Naive thymus-derived CD4-positive, alpha-beta T cell (primary cell): Measurements from ENCODE around the gene CISTR. TPM values are rescaled to one million over a fixed set of nuclear protein-coding genes. Genes with fewer than 3 reads are reported as not detected.

Source experiments
- ATAC-seq: fragments of 150-1000 bp; cut with Tn5 transposase; 2 replicates; pipeline ENCODE4 v1.10.0; 2021; ENCODE audit warnings: mild to moderate bottlenecking, moderate library complexity
- CTCF ChIA-PET: fragments of 350-600 bp; sonication (Branson Sonifier 250); formaldehyde crosslinking; loops from one replicate; lab custom pipeline; 2021; ENCODE audit warnings: antibody characterized with exemption; lab: Charles Lee
- POLR2A ChIA-PET: fragments of 350-600 bp; sonication (Branson Sonifier 250); formaldehyde crosslinking; loops from one replicate; lab custom pipeline; 2021; ENCODE audit warnings: antibody characterized with exemption, inconsistent platforms; lab: Charles Lee
- DNase-seq, 9 donors: peaks; one replicate each; pipeline versions ENCODE4 v3.0.0 to v3.0.0-alpha.2; 2020 to 2022; ENCODE audit warnings: mixed read lengths in 1 of 9
- H3K27ac ChIP-seq: one replicate; pipeline ENCODE4 v1.7.0; 2013; ENCODE audit warnings: mild to moderate bottlenecking, low read depth, low read length, moderate library complexity
- H3K27me3 ChIP-seq, 2 donors: one replicate each; pipeline ENCODE4 v1.7.0; 2013; ENCODE audit warnings: low read length in 2 of 2, mild to moderate bottlenecking in 2 of 2, moderate library complexity in 2 of 2; ENCODE audit not compliant: control insufficient read depth in 2 of 2, insufficient read depth in 2 of 2
- H3K36me3 ChIP-seq, 3 experiments: 1 replicate in 2 of 3; 2 replicates in 1 of 3; pipeline ENCODE4 v1.7.0; 2013; ENCODE audit warnings: low read length in 3 of 3, mild to moderate bottlenecking in 3 of 3, moderate library complexity in 1 of 3; ENCODE audit not compliant: insufficient read depth in 3 of 3, control insufficient read depth in 2 of 3
- H3K4me1 ChIP-seq, 2 donors: one replicate each; pipeline ENCODE4 v1.7.0; 2013; ENCODE audit warnings: low read length in 2 of 2, mild to moderate bottlenecking in 2 of 2, moderate library complexity in 1 of 2; ENCODE audit not compliant: control insufficient read depth in 2 of 2, insufficient read depth in 2 of 2
- H3K4me3 ChIP-seq: 2 replicates; pipeline ENCODE4 v1.7.0; 2013; ENCODE audit warnings: mild to moderate bottlenecking, low read length
- H3K9me3 ChIP-seq, 3 experiments: 1 replicate in 2 of 3; 2 replicates in 1 of 3; pipeline ENCODE4 v1.7.0; 2013; ENCODE audit warnings: low read length in 3 of 3; ENCODE audit not compliant: control insufficient read depth in 2 of 3
- H3K27ac Mint-ChIP-seq, 9 donors: one replicate each; pipeline ENCODE4 v1.8.0; 2020 to 2022; ENCODE audit warnings: mixed read lengths in 9 of 9, mild to moderate bottlenecking in 8 of 9, moderate library complexity in 5 of 9, inconsistent platforms in 2 of 9
- H3K27me3 Mint-ChIP-seq, 5 donors: one replicate each; pipeline ENCODE4 v1.8.0; 2021 to 2022; ENCODE audit warnings: mixed read lengths in 5 of 5, mild to moderate bottlenecking in 1 of 5
- H3K36me3 Mint-ChIP-seq, 5 donors: one replicate each; pipeline ENCODE4 v1.8.0; 2020 to 2022; ENCODE audit warnings: mixed read lengths in 5 of 5, mild to moderate bottlenecking in 3 of 5, inconsistent platforms in 1 of 5
- H3K4me1 Mint-ChIP-seq, 7 donors: one replicate each; pipeline ENCODE4 v1.8.0; 2020 to 2022; ENCODE audit warnings: mixed read lengths in 7 of 7, mild to moderate bottlenecking in 3 of 7, inconsistent platforms in 1 of 7
- H3K4me3 Mint-ChIP-seq, 10 donors: one replicate each; pipeline ENCODE4 v1.8.0; 2020 to 2022; ENCODE audit warnings: mild to moderate bottlenecking in 10 of 10, mixed read lengths in 10 of 10, moderate library complexity in 6 of 10, inconsistent platforms in 2 of 10
- H3K9me3 Mint-ChIP-seq, 11 donors: one replicate each; pipeline ENCODE4 v1.8.0; 2020 to 2022; ENCODE audit warnings: mixed read lengths in 11 of 11, mild to moderate bottlenecking in 4 of 11, inconsistent platforms in 1 of 11, moderate library complexity in 1 of 11
- intact Hi-C, 2 donors: fragments of 100-400 bp; cut with micrococcal nuclease; formaldehyde crosslinking; loops; one replicate each; pipeline ENCODE4 v1.15.1; 2023
- polyA plus RNA-seq, 2 donors: library from polyadenylated mRNA; unstranded; fragments of 300-500 nt; fragmentation: Illumina TruSeq; gene quantifications; one replicate each; pipeline ENCODE4 v1.2.3, GENCODE V29; 2021
- total RNA-seq, 6 experiments: library from RNA in 5 of 6; stranded (reverse) in 5 of 6; gene quantifications; 1 replicate in 5 of 6; 2 replicates in 1 of 6; pipeline ENCODE4 v1.2.3 and lab custom pipeline; 2021 to 2026

CISTR gene
- total and polyA plus RNA-seq, 7 experiments from 2014 or later, result not detected

DNA sequence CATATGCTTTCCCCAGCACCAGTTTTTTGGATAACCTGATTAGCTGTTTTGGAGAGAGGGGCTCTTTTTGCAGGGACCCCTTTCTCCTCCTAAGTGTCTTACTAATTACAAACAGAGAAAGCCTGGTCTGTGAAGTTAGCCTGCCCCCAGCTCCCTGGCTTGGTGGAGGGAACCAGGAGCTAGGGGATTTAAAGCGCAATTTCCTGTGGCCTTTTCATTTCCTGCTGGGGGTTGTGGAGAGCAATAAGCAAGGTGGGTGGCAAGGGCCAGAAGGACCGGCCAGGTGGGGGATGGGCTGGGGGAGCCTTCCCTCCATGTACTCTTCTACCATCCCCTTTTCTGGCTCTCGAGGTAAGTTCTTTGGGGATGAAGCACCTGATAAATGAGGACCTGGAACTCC lies 4.1 kb upstream of the CISTR start:
- no peak for ATAC-seq
- Mint-ChIP-seq H3K4me1 (peaks cover 0 to 37% (median 5%) of the 10 kb centered on the region in 7 donors), H3K27me3 (peaks cover 29 to 40% (median 31%) of the 10 kb centered on the region in 5 donors), H3K27ac (no peak overlapping the region), H3K36me3 (no peaks in the 10 kb centered on the region), H3K4me3 (no peak overlapping the region), H3K9me3 (peaks cover 0 to 2% (median 0%) of the 10 kb centered on the region in 11 donors)
- Histone ChIP-seq H3K36me3 (no peaks in the 10 kb centered on the region), H3K9me3 (no peaks in the 10 kb centered on the region), H3K27me3 (peaks cover 0 to 10% of the 10 kb centered on the region in 2 donors), H3K27ac (no peak overlapping the region), H3K4me3 (no peak overlapping the region), H3K4me1 (peaks cover 0 to 10% of the 10 kb centered on the region in 2 donors)
- DNase-seq, result no peak
- ChIA-PET POLR2A (interaction anchor here (0.7 kb wide), 1 partner anchor 966 kb away, joined by 4 read pairs; no protein-coding TSS in a partner anchor), CTCF (interaction anchor here (0.6 to 3.9 kb wide), 4 partner anchors 10 to 98 kb away, joined by 3 to 55 read pairs (median 6); no protein-coding TSS in a partner anchor)
- intact Hi-C loops, result loop anchor here in 1 of 2 donors (10.0 kb wide), 1 partner anchor 519 kb away; no protein-coding TSS in a partner anchor

DNA sequence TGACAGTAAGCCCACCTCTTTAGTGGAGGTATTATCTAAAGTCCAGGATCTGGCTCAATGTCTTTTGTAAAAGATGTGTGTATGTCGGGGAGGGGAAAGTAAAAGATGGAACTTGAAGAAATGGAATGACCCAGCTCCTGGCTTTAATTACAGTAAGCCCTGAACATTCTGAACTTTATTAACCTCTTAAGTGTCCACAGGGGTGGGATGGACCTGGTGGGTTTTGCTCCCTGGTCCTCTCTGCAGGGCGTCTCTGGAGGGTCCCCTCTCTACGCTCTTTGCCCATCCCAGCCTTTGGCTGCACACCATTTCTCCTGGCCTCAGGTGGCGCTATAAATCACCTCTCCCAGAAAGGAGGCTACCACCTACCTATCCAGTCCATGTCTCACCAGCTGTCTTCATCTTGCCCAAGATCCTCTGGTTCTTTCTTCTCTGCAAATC lies 3.7 kb upstream of the CISTR start:
- POLR2A ChIA-PET, result interaction anchor here (0.7 kb wide), 1 partner anchor 966 kb away, joined by 4 read pairs; no protein-coding TSS in a partner anchor
- no peak overlapping the region for H3K27ac ChIP-seq
- DNase-seq (no peak), ATAC-seq (no peak)
- peaks cover 24 to 35% (median 27%) of the 10 kb centered on the region in 5 donors for H3K27me3 Mint-ChIP-seq
- no peaks in the 10 kb centered on the region for H3K9me3 ChIP-seq
- intact Hi-C loops, result loop anchor here in 1 of 2 donors (10.0 kb wide), 1 partner anchor 519 kb away; no protein-coding TSS in a partner anchor
- peaks cover 0 to 14% of the 10 kb centered on the region in 2 donors for H3K4me1 ChIP-seq
- H3K4me1 Mint-ChIP-seq, result peaks cover 0 to 37% (median 5%) of the 10 kb centered on the region in 7 donors
- no peaks in the 10 kb centered on the region for H3K36me3 Mint-ChIP-seq
- no peak overlapping the region for H3K4me3 Mint-ChIP-seq
- H3K36me3 ChIP-seq, result no peaks in the 10 kb centered on the region
- peaks cover 0 to 3% (median 0%) of the 10 kb centered on the region in 11 donors for H3K9me3 Mint-ChIP-seq
- H3K27me3 ChIP-seq, result peaks cover 0 to 10% of the 10 kb centered on the region in 2 donors
- CTCF ChIA-PET, result interaction anchor here (0.6 to 3.9 kb wide), 4 partner anchors 10 to 99 kb away, joined by 3 to 55 read pairs (median 6); no protein-coding TSS in a partner anchor
- H3K4me3 ChIP-seq, result no peak overlapping the region
- H3K27ac Mint-ChIP-seq, result no peak overlapping the region

DNA sequence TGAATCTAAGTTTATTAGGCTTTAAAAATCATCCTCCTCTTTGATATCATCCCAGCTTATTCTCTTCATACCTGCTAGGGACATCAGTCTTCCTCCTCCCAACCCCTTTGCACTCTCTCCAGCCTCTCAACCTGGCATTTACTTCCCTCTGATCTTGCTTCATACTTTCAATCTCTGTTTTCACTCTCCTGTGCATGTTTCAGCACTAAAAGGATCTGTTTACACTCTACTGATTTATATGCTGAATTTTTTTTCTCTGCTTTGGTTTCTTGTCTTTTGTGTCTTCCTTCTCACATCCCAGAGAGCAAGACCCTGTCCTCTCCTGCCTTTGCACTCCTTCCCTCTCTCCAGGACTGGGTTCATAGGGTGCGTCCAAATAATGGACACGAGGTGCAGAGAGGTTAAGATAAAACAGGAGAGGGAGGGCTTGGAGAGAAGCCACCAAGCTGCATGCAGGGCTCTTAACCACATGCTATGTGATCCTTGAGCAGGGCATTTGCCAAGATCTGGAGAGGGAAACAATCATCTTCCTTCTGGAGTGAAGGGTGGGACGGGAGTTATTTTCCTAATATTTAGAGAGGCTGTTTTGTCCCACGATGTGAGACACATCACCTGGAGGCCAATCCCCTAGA lies 3.0 kb upstream of the CISTR start:
- Mint-ChIP-seq H3K4me1 (peaks cover 0 to 37% (median 5%) of the 10 kb centered on the region in 7 donors), H3K27me3 (peaks cover 19 to 28% (median 20%) of the 10 kb centered on the region in 5 donors), H3K36me3 (no peaks in the 10 kb centered on the region), H3K4me3 (no peak overlapping the region), H3K27ac (no peak overlapping the region), H3K9me3 (peaks cover 0 to 3% (median 0%) of the 10 kb centered on the region in 11 donors)
- no peaks in the 10 kb centered on the region for H3K36me3 ChIP-seq
- intact Hi-C loops, result loop anchor here in 1 of 2 donors (10.0 kb wide), 1 partner anchor 520 kb away; no protein-coding TSS in a partner anchor
- H3K27me3 ChIP-seq, result peaks cover 0 to 10% of the 10 kb centered on the region in 2 donors
- no peaks in the 10 kb centered on the region for H3K9me3 ChIP-seq
- DNase-seq (no peak), ATAC-seq (no peak)
- ChIA-PET POLR2A (interaction anchor here (0.6 kb wide), 1 partner anchor 328 kb away, joined by 3 read pairs; no protein-coding TSS in a partner anchor), CTCF (interaction anchor here (3.3 to 3.9 kb wide), 2 partner anchors 9 to 11 kb away, joined by 20 to 55 read pairs; no protein-coding TSS in a partner anchor)
- H3K27ac ChIP-seq, result no peak overlapping the region
- no peak overlapping the region for H3K4me3 ChIP-seq
- peaks cover 0 to 14% of the 10 kb centered on the region in 2 donors for H3K4me1 ChIP-seq

DNA sequence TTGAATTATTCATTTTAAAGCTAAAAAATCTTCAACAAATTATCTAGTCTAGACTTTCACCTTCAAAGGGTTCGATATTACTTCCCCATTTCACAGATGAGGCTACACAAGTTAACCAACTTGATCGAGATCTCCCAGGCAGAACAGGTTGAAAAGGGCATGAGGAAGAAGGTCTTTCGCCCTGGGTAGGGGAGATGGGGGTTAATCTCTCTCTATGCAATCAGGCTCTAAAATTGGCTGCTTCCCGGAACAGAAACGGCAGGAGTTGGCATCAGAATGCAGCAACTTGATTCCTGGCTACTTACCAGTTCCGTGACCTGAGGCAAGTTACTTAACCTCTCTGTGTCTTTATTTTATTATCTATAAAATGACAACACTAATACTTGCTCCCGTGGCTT lies 2.4 kb upstream of the CISTR start:
- CTCF ChIA-PET, result interaction anchor here (0.6 to 3.3 kb wide), 2 partner anchors 10 to 537 kb away, joined by 3 to 20 read pairs; no protein-coding TSS in a partner anchor
- no peaks in the 10 kb centered on the region for H3K36me3 ChIP-seq
- H3K4me3 ChIP-seq, result no peak overlapping the region
- H3K4me1 ChIP-seq, result peaks cover 0 to 14% of the 10 kb centered on the region in 2 donors
- ATAC-seq, result no peak
- peaks cover 0 to 10% of the 10 kb centered on the region in 2 donors for H3K27me3 ChIP-seq
- no peaks in the 10 kb centered on the region for H3K9me3 ChIP-seq
- peaks cover 13 to 22% (median 15%) of the 10 kb centered on the region in 5 donors for H3K27me3 Mint-ChIP-seq
- peaks cover 0 to 37% (median 5%) of the 10 kb centered on the region in 7 donors for H3K4me1 Mint-ChIP-seq
- intact Hi-C loops, result loop anchor here in 1 of 2 donors (10.0 kb wide), 1 partner anchor 521 kb away; no protein-coding TSS in a partner anchor
- H3K4me3 Mint-ChIP-seq, result no peak overlapping the region
- POLR2A ChIA-PET, result interaction anchor here (0.6 kb wide), 1 partner anchor 329 kb away, joined by 3 read pairs; no protein-coding TSS in a partner anchor
- no peak overlapping the region for H3K27ac Mint-ChIP-seq
- no peak overlapping the region for H3K27ac ChIP-seq
- peaks cover 0 to 3% (median 0%) of the 10 kb centered on the region in 11 donors for H3K9me3 Mint-ChIP-seq
- no peaks in the 10 kb centered on the region for H3K36me3 Mint-ChIP-seq
- no peak for DNase-seq

DNA sequence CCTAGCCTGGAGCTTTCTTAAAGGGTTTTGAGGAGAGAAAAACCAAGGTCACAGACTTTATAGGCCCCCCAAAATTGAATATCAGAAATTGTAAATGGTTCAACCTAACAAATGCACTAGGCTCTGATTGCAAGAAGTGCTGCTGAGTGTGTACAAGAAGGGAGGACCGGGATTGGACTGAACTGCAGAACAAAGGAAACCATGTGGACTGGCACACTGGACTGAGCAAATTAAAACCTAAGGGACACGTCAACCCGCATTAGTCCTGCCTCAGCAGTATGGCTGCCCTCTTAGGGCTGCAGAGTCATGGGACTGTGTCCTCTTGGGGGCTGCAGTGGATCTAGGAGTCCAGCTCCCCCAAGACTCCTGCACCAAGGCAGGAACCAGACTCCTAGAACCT lies 842 bp upstream of the CISTR start:
- Histone ChIP-seq H3K9me3 (no peaks in the 10 kb centered on the region), H3K4me1 (peaks cover 2 to 19% of the 10 kb centered on the region in 2 donors), H3K27me3 (peaks cover 0 to 2% of the 10 kb centered on the region in 2 donors), H3K4me3 (no peak overlapping the region), H3K36me3 (no peaks in the 10 kb centered on the region), H3K27ac (no peak overlapping the region)
- intact Hi-C loops, result loop anchor here in 1 of 2 donors (10.0 kb wide), 1 partner anchor 522 kb away; no protein-coding TSS in a partner anchor
- POLR2A ChIA-PET, result no interaction called here
- Mint-ChIP-seq H3K4me3 (no peak overlapping the region), H3K4me1 (peaks cover 0 to 29% (median 5%) of the 10 kb centered on the region in 7 donors), H3K27ac (no peak overlapping the region), H3K9me3 (peaks cover 0 to 2% (median 0%) of the 10 kb centered on the region in 11 donors), H3K36me3 (no peaks in the 10 kb centered on the region), H3K27me3 (peaks cover 0 to 9% (median 0%) of the 10 kb centered on the region in 5 donors)
- ATAC-seq, result no peak
- no peak for DNase-seq
- CTCF ChIA-PET, result interaction anchor here (1.0 to 3.3 kb wide), 3 partner anchors 9 to 50 kb away, joined by 3 to 20 read pairs (median 6); no protein-coding TSS in a partner anchor

DNA sequence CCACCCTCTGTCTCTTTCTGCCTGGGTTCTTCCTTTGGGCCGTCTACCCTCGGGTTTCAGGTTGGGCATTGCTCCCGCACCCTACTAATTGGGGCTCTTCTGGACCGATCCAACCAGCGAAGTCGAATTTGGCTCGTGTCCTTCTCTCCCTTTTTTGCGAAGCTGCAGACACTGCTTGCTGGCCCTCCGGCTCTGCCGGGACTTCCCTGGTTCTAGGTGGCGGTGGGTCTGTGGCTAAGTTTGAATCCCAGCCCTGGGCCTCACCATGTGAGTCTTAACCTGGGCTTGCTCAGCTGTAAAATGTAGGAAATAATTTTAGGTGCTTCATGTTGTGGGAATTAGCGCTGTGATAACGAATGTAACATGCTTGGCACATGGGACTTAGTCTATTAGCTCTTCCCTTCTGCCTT lies 418 bp upstream of the CISTR start:
- no peak overlapping the region for H3K4me3 Mint-ChIP-seq
- peaks cover 0 to 29% (median 4%) of the 10 kb centered on the region in 7 donors for H3K4me1 Mint-ChIP-seq
- peaks cover 0 to 9% (median 0%) of the 10 kb centered on the region in 5 donors for H3K27me3 Mint-ChIP-seq
- Histone ChIP-seq H3K27ac (no peak overlapping the region), H3K27me3 (no peaks in the 10 kb centered on the region), H3K9me3 (no peaks in the 10 kb centered on the region), H3K4me1 (peaks cover 6 to 23% of the 10 kb centered on the region in 2 donors), H3K4me3 (no peak overlapping the region), H3K36me3 (no peaks in the 10 kb centered on the region)
- ChIA-PET CTCF (interaction anchor here (1.0 to 3.3 kb wide), 3 partner anchors 8 to 50 kb away, joined by 3 to 20 read pairs (median 6); no protein-coding TSS in a partner anchor), POLR2A (interaction anchor here (1.1 kb wide), 1 partner anchor 50 kb away, joined by 3 read pairs; no protein-coding TSS in a partner anchor)
- ATAC-seq (no peak), DNase-seq (no peak)
- intact Hi-C loops, result loop anchor here in 1 of 2 donors (10.0 kb wide), 1 partner anchor 523 kb away; no protein-coding TSS in a partner anchor
- no peak overlapping the region for H3K27ac Mint-ChIP-seq
- no peaks in the 10 kb centered on the region for H3K36me3 Mint-ChIP-seq
- H3K9me3 Mint-ChIP-seq, result peaks cover 0 to 4% (median 0%) of the 10 kb centered on the region in 11 donors
